Measurements from ENCODE around the gene METTL3.
"Not testable (repeated sequence)": the region's sequence is repeated elsewhere in the genome, so short reads cannot be mapped to it uniquely, and the experiment has no call there.

The METTL3 gene

GRCh38 chr14:21510735-21511657, at the start of gene METTL3:
Gene METTL3, minus strand, starts transcription at chr14:21511340. Its CDS starts 117 bp downstream, at chr14:21511223.
- peak; percentile 100 for DNase-seq

DNA sequence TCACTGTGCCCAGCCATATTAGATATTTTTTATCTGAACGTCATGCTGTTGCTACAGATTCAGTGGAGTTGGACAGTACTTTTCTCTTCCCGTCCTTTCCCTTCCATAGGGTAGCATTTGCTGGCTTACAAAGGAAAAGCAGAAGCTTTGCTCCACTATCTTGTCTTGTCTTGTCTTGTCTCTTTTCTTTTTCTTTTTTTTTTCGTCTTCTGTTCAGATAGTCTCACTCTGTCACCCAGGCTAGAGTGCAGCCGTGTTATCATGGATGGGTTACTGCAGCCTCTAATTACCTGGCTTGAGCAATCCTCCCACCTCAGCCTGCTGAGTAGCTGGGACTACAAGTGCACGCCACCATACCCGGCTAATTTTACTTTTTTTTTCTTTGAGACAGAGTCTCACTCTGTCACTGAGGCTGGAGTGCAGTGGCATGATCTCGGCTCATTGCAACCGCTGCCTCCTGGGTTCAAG, 47.6 kb upstream of the METTL3 start:
- no peak for DNase-seq

DNA sequence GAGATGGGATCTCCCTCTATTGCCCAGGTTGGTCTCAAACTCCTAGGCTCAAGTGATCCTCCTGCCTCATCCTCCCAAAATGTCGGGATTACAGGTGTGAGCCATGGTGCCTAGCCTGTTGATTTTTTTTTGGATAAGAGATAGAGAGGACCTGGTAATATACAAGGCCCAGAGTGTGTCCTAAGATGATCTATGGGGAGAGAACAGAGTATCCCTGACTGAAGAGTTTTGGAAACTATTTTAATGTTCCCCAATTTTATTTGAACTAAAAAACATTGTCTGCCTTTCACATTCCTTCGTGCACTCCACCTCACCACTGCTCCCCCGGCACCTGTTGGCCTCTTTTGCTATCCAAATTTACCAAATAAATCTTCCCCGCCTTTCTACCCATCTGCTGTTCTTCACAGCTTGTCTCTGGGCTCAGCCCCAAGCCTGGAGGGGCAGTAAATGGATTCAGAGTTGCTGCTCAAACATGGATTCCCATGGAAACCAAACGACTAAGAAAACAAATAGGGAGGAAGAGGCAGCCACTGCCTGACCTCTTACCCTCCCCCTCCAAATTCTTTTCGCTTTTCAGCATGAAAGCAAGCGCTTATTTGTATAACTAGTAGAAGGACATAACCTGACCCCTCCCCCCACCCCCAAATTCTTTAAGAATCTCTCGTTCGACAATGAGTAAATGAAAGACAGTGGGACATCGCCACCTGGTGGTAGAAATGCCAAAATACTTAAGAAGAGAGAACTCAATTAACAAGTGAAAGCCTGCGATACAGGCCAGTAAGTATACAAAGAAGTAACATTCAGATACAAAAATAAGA, 46.2 kb upstream of the METTL3 start:
- peak; percentile 99 for DNase-seq

GRCh38 chr14:21556378-21557083, 45.4 kb upstream of the METTL3 start:
- DNase-seq, result no peak

- no peak for DNase-seq
These were observed 42.1 kb upstream of the METTL3 start for GRCh38 chr14:21553266-21553665.

DNA sequence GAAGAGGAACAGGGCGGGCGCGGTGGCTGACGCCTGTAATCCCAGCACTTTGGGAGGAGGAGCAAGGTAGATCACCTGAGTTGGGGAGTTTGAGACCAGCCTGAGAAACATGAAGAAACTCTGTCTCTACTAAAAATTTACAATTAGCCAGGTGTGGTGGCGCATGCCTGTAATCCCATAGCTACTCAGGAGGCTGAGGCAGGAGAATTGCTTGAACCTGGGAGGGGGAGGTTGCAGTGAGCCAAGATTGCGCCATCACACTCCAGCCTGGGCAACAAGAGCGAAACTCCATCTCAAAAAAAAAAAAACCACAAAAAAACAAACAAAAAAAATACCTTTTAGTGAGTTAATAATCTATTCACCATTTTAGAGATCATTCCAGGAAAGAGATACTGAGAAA, 33.4 kb upstream of the METTL3 start:
- DNase-seq, result not testable (repeated sequence)

GRCh38 chr14:21543963-21544362, 32.8 kb upstream of the METTL3 start:
- DNase-seq, result peak; percentile 72

- DNase-seq, result peak; percentile 95
These were observed 32.4 kb upstream of the METTL3 start for GRCh38 chr14:21543521-21543960.

GRCh38 chr14:21541413-21542074, 30.4 kb upstream of the METTL3 start:
- no peak for DNase-seq

GRCh38 chr14:21539189-21539940, 28.2 kb upstream of the METTL3 start:
- DNase-seq, result no peak

GRCh38 chr14:21537090-21537424, 25.9 kb upstream of the METTL3 start:
- no peak for DNase-seq

GRCh38 chr14:21536418-21537089, 25.4 kb upstream of the METTL3 start:
- no peak for DNase-seq

DNA sequence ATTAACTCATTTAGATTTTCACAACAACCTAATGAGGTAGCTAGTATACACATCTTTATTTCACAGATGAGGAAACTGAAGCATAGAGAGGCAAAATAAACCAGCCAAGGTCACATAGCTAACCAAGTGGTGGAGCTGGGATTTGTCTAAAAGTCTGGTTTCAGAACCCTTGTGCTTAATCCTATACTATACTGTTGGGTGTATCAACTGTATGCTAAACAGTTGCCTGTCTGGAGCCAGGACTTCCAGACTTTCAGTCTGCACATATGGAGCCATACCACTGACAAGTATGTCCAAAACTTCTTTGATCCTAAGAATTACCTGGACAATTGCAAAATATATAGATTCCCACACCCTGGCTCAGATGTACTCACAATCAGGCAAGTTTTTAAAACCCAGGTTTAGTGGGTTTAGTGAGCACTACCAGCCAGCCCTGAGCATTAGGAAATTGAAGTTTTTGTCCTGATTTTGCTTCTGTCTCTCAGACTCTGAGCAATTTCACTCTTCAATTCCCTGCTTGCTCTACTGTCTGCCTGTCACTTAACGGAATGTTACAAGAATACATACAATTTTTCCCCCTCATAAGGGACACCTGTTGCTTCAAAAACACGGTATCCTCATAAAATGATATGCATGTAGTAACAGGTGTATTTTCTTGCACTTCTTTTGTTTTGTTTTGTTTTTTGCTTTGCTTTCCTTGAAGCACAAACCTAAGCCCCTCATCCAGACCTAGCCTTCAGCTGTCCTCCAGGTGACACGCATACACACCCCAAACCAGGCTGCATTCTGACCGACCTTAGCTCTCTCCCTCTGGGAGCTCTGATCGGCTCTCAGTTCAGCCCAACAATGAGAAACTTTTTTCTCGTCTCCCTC, 24.6 kb upstream of the METTL3 start:
- no peak for DNase-seq

GRCh38 chr14:21534576-21534975, 23.4 kb upstream of the METTL3 start:
- no peak for DNase-seq

DNA sequence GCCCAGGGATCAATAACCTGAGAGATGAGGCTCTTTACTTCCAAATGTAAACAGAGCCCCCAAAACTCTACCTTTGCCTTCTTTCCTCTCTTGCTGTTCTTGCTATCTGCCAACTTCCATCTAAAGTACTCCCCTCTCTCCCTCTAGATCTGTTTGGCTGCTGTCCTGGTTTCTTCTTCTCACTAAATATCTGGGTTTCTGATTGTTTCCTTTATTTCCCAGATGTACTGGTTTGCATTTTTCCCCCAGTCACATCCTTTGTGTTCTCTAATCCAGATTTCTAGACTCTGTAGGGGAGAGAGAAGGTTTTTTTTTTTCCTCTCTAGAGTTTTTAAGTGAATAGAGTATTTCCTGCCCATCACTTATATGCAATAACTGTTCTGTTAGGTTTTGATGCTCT, 22.2 kb upstream of the METTL3 start:
- no peak for DNase-seq

DNA sequence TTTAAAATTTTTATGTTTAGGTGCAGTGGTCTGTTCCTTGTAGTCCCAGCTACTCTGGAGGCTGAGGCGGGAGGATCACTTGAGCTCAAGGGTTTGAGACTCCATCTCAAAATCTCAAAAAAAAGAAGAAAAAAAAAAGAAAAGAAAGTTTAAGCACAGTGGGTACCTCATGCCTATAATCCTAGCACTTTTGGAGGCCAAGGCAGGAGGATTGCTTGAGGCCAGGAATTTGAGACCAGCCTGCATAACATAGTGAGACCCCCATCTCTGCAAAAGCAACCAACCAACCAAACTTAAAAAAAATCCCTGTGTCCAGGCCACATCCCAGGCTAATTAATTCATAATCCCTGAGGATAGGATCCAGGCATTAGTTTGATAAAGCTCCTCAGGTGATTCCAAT, 18.4 kb upstream of the METTL3 start:
- DNase-seq, result no peak

DNA sequence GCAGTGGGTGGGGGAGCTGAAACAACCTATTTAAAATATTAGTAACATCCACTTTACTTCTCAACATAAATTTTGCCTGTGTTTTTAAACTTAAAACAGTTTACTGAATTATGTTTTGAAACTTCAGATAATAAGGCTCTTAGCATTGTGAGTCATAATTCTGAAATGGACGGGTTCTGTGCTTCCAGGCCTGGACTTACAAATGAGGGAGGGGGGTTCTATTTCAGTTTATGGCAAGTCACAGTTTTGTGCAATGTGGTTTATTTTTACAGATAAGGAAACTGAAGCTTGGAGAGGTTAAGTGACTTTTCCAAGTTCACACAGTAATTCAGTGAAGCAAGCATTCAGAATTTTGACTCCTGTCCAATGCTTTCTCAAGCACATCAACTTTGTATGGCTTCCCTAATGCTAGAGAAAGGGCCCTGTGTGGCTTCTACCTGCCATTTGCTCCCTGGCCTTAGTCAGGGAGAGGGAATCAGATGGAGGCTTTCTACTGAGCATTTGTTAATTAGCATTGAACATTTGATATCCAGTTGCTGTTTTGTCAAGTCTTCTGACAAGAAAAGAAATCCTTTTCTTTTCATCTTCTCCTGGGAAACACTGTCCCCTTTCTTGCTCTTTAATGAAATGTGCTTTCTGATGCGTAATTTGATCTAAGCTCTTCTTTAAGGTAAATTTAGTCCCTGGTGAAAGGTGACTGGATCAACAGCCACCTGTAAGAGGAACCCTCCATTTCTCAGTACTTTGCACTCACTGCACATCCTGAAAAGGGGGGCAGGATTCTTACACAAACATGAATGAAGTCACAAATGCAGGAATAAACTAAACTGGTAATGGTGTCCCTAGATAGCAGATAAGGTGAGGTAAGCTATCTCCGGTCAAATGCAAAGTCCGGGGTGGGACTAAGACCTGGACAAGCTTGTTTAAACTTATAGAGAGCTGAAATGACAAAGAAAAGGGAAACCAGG, 17.5 kb upstream of the METTL3 start:
- DNase-seq, result peak; percentile 91

GRCh38 chr14:21527318-21527679, 16.2 kb upstream of the METTL3 start:
- DNase-seq, result no peak
